ENCODE results near the gene RUNX2.

RUNX2 gene

GRCh38 chr6:45589367-45589766 is 261.2 kb downstream of the RUNX2 start:
- TF ChIP-seq POLR2A (IDR thresholded peaks at IDR 0.05; ENCODE audit: low read length), result no peak
- TF ChIP-seq GATA1 (IDR thresholded peaks at IDR 0.05; ENCODE audit: low read depth, low read length), result no peak

DNA sequence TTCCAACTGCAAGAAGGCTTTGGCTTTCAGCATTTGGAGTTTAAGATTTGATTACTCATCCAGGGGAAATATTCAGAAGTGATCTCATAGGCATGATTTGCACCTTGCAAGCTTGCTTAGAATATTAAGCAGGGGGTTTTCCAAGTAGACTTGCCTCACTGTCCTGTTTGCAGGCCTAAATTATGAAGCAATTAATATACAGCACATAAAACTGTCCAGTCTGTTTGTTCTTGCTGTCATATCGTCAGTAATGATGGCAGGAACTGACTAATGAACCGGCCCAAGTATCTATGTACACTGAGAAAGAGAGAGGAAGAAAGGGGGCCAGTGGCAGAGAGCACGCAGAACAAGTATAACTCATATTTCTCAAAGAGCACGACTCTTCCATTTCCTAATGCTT is 262.1 kb downstream of the RUNX2 start:
- DNase-seq, result no peak
- TF ChIP-seq POLR2A (IDR thresholded peaks at IDR 0.05; ENCODE audit: low read length) (no peak), GATA1 (IDR thresholded peaks at IDR 0.05; ENCODE audit: low read depth, low read length) (no peak)

More at GRCh38 chr6:45589367-45589766, 261.2 kb downstream of the RUNX2 start:
- DNase-seq, result no peak

DNA sequence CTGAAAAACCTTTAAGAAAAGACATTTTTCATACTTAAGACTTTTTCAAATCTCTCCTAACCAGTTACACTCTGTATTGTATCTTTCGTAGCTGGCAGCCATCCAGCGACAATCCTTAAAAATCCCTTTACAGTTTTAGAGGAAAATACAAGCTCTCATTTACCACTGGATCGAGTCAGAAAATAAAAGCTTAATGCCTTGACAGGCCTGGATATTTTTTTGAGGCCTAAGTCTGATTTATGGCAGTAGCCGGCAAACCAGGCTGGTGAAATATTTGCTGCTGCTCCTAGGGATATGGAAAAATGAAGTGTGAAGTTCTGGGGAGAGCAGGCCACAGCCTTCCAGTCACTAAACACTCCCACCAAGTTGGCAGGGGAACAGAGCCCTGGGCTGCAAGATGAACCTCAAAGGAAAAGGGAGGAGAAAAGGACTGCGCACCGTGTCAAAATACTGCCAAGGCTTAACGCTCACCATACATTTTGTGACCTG is 262.6 kb downstream of the RUNX2 start:
- no peak for DNase-seq
- no peak for TF ChIP-seq POLR2A (IDR thresholded peaks at IDR 0.05; ENCODE audit: low read length)
- no peak for TF ChIP-seq GATA1 (IDR thresholded peaks at IDR 0.05; ENCODE audit: low read depth, low read length)

DNA sequence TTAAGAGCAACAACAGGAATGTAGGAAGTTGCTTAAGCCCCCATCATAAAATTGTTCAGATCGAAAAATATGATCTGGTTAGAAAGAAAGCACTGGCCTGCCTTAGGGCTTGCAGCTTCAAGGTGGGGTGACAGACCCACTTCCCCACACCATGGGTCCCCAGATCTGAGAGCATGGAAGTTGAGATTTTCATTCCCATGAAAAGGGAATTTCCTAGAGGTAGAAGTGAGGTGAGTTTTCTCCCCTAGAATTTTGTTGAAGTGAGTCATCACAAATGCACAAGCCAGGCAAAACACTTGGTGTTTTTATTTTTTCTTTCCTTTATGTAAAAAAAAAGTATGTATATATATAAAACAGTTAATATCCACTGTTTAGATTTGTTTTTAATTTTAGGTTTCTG is 263.2 kb downstream of the RUNX2 start:
- TF ChIP-seq GATA1 (IDR thresholded peaks at IDR 0.05; ENCODE audit: low read depth, low read length), result no peak
- TF ChIP-seq POLR2A (IDR thresholded peaks at IDR 0.05; ENCODE audit: low read length), result no peak
- no peak for DNase-seq

DNA sequence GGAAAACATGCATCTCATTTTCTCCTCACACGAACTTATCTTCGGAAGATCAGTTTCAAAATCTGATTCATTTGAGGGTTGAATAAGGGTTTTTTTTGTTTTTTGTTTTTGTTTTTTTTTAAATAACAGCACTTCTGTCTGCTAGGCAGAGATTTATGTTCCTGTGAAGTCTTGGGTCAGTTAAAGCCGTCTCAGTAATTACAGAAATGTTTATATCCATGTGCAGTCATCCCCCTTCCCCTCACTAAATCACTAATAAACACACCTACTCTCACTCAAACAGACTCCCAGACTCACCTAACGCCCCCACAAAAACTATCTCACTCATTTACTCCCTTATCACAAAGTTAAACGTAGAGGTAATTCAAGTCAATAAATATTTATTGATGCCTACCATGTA is 263.8 kb downstream of the RUNX2 start:
- DNase-seq, result no peak

GRCh38 chr6:45592991-45593390 is 264.9 kb downstream of the RUNX2 start:
- TF ChIP-seq POLR2A (IDR thresholded peaks at IDR 0.05; ENCODE audit: low read length) (no peak), GATA1 (IDR thresholded peaks at IDR 0.05; ENCODE audit: low read depth, low read length) (no peak)
- DNase-seq, result no peak

More for the DNA sequence above, 263.8 kb downstream of the RUNX2 start:
- no peak for TF ChIP-seq GATA1 (IDR thresholded peaks at IDR 0.05; ENCODE audit: low read depth, low read length)
- TF ChIP-seq POLR2A (IDR thresholded peaks at IDR 0.05; ENCODE audit: low read length), result no peak

DNA sequence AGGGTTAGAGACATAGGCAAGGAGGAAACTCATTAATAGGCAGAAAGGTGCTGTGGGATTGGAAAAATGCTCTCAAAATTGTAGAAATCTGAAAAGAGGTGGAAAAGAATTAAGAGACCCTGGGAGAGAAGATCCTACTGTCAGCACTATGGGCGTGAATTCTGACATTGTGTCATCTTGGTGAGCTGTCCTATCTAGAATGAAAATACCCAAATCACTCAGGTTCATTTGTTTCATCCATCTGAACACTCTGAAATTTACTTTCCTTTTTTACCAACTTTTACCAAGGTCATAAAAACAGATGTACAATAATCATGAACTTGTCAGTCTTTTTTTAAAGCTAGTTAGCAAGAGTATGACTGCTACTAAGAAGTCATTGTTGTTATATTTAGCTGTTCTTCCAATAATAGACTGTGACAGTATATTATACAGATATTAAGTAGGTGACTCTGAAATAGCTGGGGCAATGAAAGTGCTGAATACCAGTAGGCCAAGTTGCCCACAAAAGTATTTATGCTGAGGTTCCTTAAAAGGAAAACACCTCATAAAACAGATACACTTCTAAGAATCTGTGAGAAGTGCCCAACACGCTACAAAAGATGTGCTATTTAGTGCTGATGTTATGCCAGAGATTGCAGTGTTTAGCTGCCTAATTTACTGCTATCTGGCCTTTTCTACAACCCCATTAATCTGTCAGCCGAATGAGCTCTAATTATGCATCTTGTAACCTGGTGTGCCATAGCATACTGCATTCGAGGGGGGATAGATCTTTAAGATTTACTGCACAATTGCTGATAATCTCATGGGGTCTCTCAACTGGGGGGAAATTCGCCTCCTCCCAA is 267.1 kb downstream of the RUNX2 start:
- no peak for DNase-seq
- TF ChIP-seq GATA1 (IDR thresholded peaks at IDR 0.05; ENCODE audit: low read depth, low read length) (no peak), POLR2A (IDR thresholded peaks at IDR 0.05; ENCODE audit: low read length) (no peak)

GRCh38 chr6:45597424-45597823 is 269.3 kb downstream of the RUNX2 start:
- no peak for DNase-seq
- TF ChIP-seq GATA1 (IDR thresholded peaks at IDR 0.05; ENCODE audit: low read depth, low read length) (no peak), POLR2A (IDR thresholded peaks at IDR 0.05; ENCODE audit: low read length) (no peak)

- TF ChIP-seq POLR2A (IDR thresholded peaks at IDR 0.05; ENCODE audit: low read length) (no peak), GATA1 (IDR thresholded peaks at IDR 0.05; ENCODE audit: low read depth, low read length) (no peak)
Observed at GRCh38 chr6:45599053-45599452, 270.9 kb downstream of the RUNX2 start.

GRCh38 chr6:45605971-45606370 is 277.8 kb downstream of the RUNX2 start:
- TF ChIP-seq POLR2A (IDR thresholded peaks at IDR 0.05; ENCODE audit: low read length), result no peak
- no peak for TF ChIP-seq GATA1 (IDR thresholded peaks at IDR 0.05; ENCODE audit: low read depth, low read length)
- no peak for DNase-seq

More at GRCh38 chr6:45599053-45599452, 270.9 kb downstream of the RUNX2 start:
- DNase-seq, result no peak

DNA sequence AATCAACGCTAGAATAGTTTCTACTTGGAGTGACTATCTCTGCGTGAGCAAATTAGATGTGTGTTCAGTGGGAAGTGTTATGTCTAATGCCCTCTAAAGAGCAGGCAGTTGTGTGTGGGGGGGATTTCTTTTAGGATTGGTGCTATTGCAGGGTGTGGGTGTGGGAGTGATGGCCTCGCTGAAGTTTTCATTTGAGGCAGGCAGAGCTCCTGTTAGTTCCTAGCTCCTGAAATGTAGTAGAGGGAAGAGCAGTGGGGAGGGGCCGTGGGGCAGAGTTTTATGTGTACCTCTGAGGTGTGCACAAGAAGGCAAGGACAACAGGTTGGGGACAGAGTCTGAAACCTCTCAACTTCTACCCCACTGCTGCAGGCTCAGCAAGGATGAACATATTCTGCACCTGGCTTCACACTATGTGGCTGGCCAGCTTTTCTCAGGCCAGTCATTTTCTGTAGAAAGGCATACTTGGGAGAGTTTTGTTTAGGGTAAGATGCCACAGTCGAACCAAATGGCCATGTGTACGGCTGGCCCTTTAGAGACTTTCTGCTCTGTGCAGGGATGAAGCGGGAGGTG is 278.8 kb downstream of the RUNX2 start:
- no peak for TF ChIP-seq GATA1 (IDR thresholded peaks at IDR 0.05; ENCODE audit: low read depth, low read length)
- TF ChIP-seq POLR2A (IDR thresholded peaks at IDR 0.05; ENCODE audit: low read length), result no peak
- no peak for DNase-seq

DNA sequence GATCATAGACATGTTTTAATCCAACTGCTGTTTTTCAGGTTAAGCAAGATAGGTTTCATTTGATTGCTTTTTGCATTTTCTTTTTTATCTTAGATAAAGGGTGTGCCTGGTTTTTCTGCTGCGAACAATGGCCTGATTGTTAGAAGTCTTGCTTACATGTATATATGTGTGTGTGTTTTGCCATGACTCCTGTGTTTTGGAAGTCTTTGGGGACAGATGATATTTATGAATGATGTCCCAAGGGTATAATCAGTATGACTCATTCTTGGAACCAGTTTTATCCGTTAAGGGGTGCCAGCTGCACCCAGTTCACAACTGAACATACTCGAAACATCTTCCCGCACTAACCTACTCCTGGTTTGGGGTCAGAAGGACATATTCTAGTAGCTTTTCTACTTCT is 279.7 kb downstream of the RUNX2 start:
- DNase-seq, result no peak
- no peak for TF ChIP-seq GATA1 (IDR thresholded peaks at IDR 0.05; ENCODE audit: low read depth, low read length)

DNA sequence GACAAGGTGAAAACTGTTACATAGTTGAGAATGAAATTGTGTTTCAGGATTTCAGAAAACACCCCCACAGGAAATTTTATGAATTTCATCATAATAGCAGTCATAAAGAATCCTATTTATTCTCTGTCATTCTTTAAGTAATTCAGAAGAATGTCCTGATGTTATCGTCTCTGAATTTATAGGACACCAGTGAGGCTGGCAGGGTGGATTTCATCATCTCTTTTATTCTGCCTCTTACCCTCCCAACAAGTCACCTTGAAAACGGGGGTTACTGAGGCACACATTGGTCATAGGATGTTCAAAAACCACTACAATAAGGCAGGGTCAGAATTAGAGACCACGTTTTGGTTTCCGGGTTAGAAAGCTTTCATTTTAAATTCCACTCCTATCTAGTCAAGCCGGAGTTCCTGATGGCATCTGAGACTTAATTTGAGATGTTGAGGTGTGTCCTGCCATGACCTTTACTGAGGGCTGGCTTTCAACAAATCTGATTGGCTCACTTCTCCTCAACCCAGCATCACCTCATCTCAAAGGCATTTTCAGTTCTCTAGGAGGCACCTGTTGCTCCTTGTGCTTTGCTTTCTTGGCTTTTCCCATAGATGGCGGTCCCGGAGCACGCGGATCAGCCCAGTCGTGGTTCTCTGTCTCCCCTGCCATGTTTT is 280.3 kb downstream of the RUNX2 start:
- TF ChIP-seq POLR2A (IDR thresholded peaks at IDR 0.05; ENCODE audit: low read length), result no peak
- no peak for TF ChIP-seq GATA1 (IDR thresholded peaks at IDR 0.05; ENCODE audit: low read depth, low read length)
- DNase-seq, result no peak

GRCh38 chr6:45609141-45609638 is 281.1 kb downstream of the RUNX2 start:
- no peak for DNase-seq
- TF ChIP-seq GATA1 (IDR thresholded peaks at IDR 0.05; ENCODE audit: low read depth, low read length) (no peak), POLR2A (IDR thresholded peaks at IDR 0.05; ENCODE audit: low read length) (no peak)

Measured in erythroblast (primary cell).